ENCODE data around the gene FOXR1.

- TF ChIP-seq, protein P1, sequence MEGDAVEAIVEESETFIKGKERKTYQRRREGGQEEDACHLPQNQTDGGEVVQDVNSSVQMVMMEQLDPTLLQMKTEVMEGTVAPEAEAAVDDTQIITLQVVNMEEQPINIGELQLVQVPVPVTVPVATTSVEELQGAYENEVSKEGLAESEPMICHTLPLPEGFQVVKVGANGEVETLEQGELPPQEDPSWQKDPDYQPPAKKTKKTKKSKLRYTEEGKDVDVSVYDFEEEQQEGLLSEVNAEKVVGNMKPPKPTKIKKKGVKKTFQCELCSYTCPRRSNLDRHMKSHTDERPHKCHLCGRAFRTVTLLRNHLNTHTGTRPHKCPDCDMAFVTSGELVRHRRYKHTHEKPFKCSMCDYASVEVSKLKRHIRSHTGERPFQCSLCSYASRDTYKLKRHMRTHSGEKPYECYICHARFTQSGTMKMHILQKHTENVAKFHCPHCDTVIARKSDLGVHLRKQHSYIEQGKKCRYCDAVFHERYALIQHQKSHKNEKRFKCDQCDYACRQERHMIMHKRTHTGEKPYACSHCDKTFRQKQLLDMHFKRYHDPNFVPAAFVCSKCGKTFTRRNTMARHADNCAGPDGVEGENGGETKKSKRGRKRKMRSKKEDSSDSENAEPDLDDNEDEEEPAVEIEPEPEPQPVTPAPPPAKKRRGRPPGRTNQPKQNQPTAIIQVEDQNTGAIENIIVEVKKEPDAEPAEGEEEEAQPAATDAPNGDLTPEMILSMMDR (IDR thresholded peaks at IDR 0.05; ENCODE audit: low read depth, low read length, poor library complexity, severe bottlenecking) = no peak
- TF ChIP-seq EZH2phosphoT487 (IDR thresholded peaks at IDR 0.05; ENCODE audit: borderline replicate concordance, low read length) = no peak
Observed at GRCh38 chr11:119030329-119031047, 58.9 kb downstream of the FOXR1 start, which contains the start of gene SLC37A4.
